NB4 (cell line): ENCODE data around the gene CYLC2.

Experiments used
- POLR2A ChIP-seq: IDR thresholded peaks from 2 replicates; pipeline ENCODE4 v1.6.1; 2011; ENCODE audit warnings: mild to moderate bottlenecking; ENCODE audit not compliant: insufficient read length; ENCODE audit errors: extremely low read depth
- TF ChIP-seq, protein P1 (sequence below): IDR thresholded peaks from 2 replicates; pipeline ENCODE4 v1.6.1; 2011; ENCODE audit warnings: low read depth, low read length
- TF ChIP-seq, protein P2 (sequence below): IDR thresholded peaks from one replicate; pipeline ENCODE4 v1.5.1; 2012; ENCODE audit warnings: low read depth, low read length

DNA sequence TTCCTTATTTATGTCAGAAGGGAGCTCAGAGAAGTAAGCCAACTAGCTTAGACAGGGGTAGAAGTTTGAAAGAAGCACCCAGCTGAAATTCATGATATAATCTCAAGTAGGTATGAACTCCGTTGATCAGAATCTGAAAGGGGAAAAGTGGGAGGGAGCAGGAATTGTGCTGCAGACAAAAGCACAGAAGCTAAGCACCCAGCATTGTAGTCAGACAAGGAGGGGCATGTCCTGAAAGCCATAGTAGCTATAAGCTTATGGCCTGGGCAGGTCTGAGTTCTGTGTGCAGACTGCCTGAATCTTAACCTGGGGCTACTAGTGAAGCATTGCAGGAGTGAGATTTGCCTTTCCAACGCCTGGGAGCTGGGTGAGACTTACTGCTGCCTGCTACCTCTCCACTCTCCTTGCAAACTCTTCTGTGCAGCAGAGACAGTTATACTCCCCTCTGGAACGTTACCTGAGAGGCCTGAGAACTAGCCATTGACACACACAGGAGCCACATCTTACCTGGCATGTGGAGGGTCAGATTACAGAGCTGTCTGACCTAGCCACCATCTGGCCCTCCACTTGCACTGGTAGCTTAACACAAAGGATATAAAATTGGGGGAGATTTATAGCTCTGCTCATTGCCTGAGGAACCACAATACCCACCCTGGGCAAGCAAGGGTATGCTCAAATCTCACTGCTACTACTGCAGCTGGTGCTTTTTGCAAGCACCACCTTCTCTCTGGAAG, 9.8 kb upstream of the CYLC2 start:
- TF ChIP-seq, protein P1, sequence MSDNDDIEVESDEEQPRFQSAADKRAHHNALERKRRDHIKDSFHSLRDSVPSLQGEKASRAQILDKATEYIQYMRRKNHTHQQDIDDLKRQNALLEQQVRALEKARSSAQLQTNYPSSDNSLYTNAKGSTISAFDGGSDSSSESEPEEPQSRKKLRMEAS: no peak
- TF ChIP-seq, protein P2, sequence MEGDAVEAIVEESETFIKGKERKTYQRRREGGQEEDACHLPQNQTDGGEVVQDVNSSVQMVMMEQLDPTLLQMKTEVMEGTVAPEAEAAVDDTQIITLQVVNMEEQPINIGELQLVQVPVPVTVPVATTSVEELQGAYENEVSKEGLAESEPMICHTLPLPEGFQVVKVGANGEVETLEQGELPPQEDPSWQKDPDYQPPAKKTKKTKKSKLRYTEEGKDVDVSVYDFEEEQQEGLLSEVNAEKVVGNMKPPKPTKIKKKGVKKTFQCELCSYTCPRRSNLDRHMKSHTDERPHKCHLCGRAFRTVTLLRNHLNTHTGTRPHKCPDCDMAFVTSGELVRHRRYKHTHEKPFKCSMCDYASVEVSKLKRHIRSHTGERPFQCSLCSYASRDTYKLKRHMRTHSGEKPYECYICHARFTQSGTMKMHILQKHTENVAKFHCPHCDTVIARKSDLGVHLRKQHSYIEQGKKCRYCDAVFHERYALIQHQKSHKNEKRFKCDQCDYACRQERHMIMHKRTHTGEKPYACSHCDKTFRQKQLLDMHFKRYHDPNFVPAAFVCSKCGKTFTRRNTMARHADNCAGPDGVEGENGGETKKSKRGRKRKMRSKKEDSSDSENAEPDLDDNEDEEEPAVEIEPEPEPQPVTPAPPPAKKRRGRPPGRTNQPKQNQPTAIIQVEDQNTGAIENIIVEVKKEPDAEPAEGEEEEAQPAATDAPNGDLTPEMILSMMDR: no peak
- TF ChIP-seq POLR2A: no peak
